Cardiac fibroblast (primary cell): Measurements from ENCODE around the gene GID4.

Experiments
- DNase-seq, 2 donors: peaks; one replicate each; pipeline versions ENCODE4 v3.0.0 to v3.0.0-alpha.2; 2010; ENCODE audit warnings: low read depth in 2 of 2
- H3K4me3 ChIP-seq, 2 donors: replicated peaks in 1 of 2; 1 replicate in 1 of 2; 2 replicates in 1 of 2; pipeline ENCODE4 v1.5.1; 2011; ENCODE audit warnings: low read depth in 2 of 2, low read length in 2 of 2, mild to moderate bottlenecking in 2 of 2, moderate library complexity in 1 of 2
- CTCF ChIP-seq: IDR thresholded peaks from one replicate; pipeline ENCODE4 v1.5.1; 2011; ENCODE audit warnings: low read depth, mild to moderate bottlenecking, low read length, inconsistent platforms

GID4 gene

GRCh38 chr17:18025945-18026776 lies 13.0 kb upstream of the GID4 start:
- DNase-seq = peak; percentile 71 to 86
- no peak for TF ChIP-seq CTCF
- no peak overlapping the region for H3K4me3 ChIP-seq

GRCh38 chr17:18027280-18027679 lies 11.9 kb upstream of the GID4 start:
- no peak for TF ChIP-seq CTCF
- peak in 1 of 2 donors; percentile 13 for DNase-seq
- H3K4me3 ChIP-seq = no peak overlapping the region

DNA sequence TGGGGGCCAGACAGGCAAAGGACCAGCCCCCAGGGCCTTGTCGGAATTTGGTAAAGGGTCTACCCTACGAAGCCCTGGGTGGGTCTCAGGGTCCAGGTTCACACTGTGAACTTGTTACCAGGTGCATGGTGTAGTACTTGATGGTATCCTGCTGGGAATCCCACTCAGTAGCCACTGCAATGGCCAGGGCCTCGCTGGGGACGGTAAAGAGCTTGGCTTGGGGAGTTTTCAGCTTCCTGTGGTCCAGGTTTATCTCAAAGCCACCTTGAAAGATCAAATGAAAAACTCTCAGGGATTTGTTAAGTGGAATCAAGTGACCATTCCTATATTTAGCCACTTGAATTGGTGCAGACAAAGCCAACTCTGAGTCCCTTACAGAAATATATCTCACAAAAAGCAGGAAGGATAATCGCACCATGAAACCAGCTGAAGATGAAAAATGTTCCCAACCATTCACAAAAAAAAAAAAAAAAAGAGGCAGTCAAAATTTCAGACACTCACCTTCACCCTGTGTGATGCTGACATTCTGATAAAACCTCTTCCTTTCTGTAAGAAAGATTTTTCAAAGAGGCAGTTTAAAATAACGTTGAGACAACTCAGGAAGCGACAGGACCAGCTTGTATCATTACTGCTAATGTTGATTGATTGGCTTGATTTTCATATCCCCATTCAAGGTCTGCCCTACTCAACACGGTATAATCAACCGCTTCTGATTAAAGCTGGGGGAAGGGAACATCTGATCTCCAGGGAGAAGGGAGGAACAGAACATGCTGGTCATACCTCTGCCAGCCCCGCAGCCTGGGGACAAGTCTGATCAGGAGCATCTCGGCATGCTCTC lies 10.9 kb upstream of the GID4 start:
- TF ChIP-seq CTCF = no peak
- DNase-seq = no peak

GRCh38 chr17:18028952-18029540 lies 10.2 kb upstream of the GID4 start:
- no peak for TF ChIP-seq CTCF
- no peak overlapping the region for H3K4me3 ChIP-seq
- no peak for DNase-seq

More for the DNA sequence above, 10.9 kb upstream of the GID4 start:
- H3K4me3 ChIP-seq = no peak overlapping the region

GRCh38 chr17:18031955-18032354 lies 7.3 kb upstream of the GID4 start:
- no peak for TF ChIP-seq CTCF
- H3K4me3 ChIP-seq = no peak overlapping the region
- DNase-seq = peak; percentile 50 to 67

DNA sequence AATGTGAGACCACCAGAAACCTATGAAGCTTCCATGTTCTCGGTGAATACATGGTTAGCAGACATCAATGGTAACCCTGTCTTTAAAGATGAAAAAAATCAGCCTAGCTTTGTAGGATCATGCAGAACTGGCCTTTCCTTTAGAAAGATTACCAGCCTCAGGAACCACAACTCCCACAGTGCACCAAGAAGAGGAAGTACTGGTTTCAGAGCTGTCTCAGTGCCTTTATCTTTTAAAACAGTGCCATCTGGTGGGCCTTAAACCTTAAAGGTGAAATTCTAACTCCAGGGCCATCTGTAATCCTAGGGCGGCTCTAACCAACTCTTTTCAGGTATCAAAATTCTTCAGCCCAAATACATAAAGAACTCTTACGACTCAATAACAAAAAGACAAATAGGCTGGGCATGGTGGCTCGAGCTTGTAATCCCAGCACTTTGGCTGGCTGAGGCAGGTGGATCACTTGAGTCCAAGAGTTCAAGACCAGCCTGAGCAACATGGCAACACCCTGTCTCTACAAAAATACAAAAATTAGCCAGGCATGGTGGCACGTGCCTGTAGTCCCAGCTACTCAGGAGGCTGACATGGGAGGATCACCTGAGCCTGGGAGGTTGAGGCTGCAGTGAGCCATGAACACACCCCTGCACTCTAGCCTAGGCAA lies 5.6 kb upstream of the GID4 start:
- peak; percentile 92 to 93 for DNase-seq
- TF ChIP-seq CTCF = peak; percentile 48
- H3K4me3 ChIP-seq = no peak overlapping the region
